SU-DHL-6 (cell line): ENCODE results near the gene NOS3.

ENCODE experiments used
- H2AFZ ChIP-seq: fragments of 200-600 bp; sonication (generic); 2 replicates; pipeline ENCODE4 v1.6.1; 2014; ENCODE audit warnings: low read depth, mild to moderate bottlenecking, moderate library complexity, mixed read lengths, antibody characterized with exemption, low read length; ENCODE audit not compliant: severe bottlenecking
- H3F3A ChIP-seq: fragments of 200-600 bp; shearing (Covaris generic); 2 replicates; pipeline ENCODE4 v1.6.0; 2016; ENCODE audit warnings: antibody characterized with exemption, mild to moderate bottlenecking; ENCODE audit not compliant: insufficient read depth
- H3K27ac ChIP-seq: fragments of 200-600 bp; sonication (generic); 2 replicates; pipeline ENCODE4 v1.5.1; 2016; ENCODE audit warnings: low read depth, mild to moderate bottlenecking, low read length, moderate library complexity, mixed read lengths
- H3K27me3 ChIP-seq: fragments of 200-600 bp; sonication (generic), shearing (Covaris generic); 2 replicates; pipeline ENCODE4 v1.6.0; 2014; ENCODE audit warnings: mild to moderate bottlenecking, low read length
- H3K36me3 ChIP-seq: fragments of 200-600 bp; sonication (generic); 2 replicates; pipeline ENCODE4 v1.6.1; 2014; ENCODE audit warnings: mild to moderate bottlenecking, low read length, mixed read lengths
- H3K4me2 ChIP-seq: fragments of 300-600, 200-600 bp; shearing (Covaris generic), sonication (generic); 2 replicates; pipeline ENCODE4 v1.6.0; 2014; ENCODE audit warnings: low read length, low read depth, mild to moderate bottlenecking; ENCODE audit not compliant: poor library complexity, severe bottlenecking
- H3K4me3 ChIP-seq: fragments of 200-600 bp; sonication (generic); 2 replicates; pipeline ENCODE4 v1.5.1; 2014; ENCODE audit warnings: antibody characterized with exemption, low read length, mild to moderate bottlenecking, mixed read lengths; ENCODE audit not compliant: insufficient read depth, poor library complexity, severe bottlenecking
- H3K79me2 ChIP-seq: fragments of 200-600 bp; sonication (generic); 2 replicates; pipeline ENCODE4 v1.6.1; 2014; ENCODE audit warnings: mild to moderate bottlenecking, low read length, moderate library complexity; ENCODE audit not compliant: insufficient read depth
- H3K9ac ChIP-seq: fragments of 200-600 bp; sonication (generic); 2 replicates; pipeline ENCODE4 v1.7.0; 2014; ENCODE audit warnings: mild to moderate bottlenecking, low read length
- H3K9me2 ChIP-seq: fragments of 200-600 bp; sonication (generic); replicated peaks from 2 replicates; pipeline ENCODE4 v1.6.1; 2014; ENCODE audit warnings: low read length; ENCODE audit not compliant: insufficient read depth
- H3K9me3 ChIP-seq: fragments of 200-600 bp; sonication (generic); 2 replicates; pipeline ENCODE4 v1.6.1; 2014; ENCODE audit warnings: low read length, mixed read lengths; ENCODE audit not compliant: insufficient read depth
- H4K20me1 ChIP-seq: fragments of 200-600 bp; sonication (generic); 2 replicates; pipeline ENCODE4 v1.6.1; 2014; ENCODE audit warnings: low read depth, mild to moderate bottlenecking, antibody characterized with exemption, low read length, moderate library complexity, mixed read lengths
- EZH2phosphoT487 ChIP-seq: fragments of 200-600 bp; sonication (generic), shearing (Covaris generic); conservative IDR thresholded peaks from 2 replicates; pipeline ENCODE4 v1.6.1; 2018; ENCODE audit warnings: mild to moderate bottlenecking, antibody characterized with exemption, low read length, moderate library complexity, mixed read lengths
- TF ChIP-seq, protein P1 (sequence below): fragments of 200-600 bp; sonication (generic); IDR thresholded peaks from one replicate; pipeline ENCODE4 v1.5.1; 2017; ENCODE audit warnings: antibody characterized with exemption, mild to moderate bottlenecking, low read length, moderate library complexity; ENCODE audit not compliant: insufficient read depth, poor library complexity, severe bottlenecking

The NOS3 gene

DNA sequence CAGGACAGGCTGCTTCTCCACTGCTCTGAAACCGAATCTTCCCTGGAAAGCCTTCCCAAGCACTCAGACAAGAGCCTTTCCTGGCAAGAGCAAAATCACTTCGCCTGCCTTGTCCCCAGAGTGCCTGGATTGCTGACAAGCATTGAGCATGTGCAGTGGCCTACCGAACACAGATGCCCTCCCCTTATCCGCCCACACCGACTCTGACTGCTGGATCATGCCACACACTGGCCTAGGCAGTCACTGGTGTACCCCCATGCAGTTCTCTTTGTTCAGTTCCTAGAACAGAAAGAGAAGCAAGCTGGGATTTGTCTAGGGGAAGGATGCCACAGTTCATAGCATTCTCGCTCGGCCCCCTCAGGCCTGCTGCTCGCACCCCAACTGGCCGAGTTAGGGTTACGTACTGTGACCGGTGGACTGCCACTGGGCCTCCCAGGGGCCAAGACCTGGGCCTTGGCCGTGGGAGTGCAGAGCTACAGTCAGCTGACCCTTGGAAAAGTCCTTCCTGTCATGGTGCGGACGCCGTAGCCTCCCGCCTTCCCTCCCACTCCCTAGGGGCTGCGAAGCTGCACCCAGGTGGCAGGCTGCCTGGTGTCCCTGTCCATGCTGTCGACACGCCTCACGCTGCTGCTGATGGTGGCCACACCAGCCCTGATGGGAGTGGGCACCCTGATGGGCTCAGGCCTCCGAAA, 44.4 kb downstream of the NOS3 start:
- no peak overlapping the region for H3K9ac ChIP-seq
- no peaks in the 10 kb centered on the region for H3K79me2 ChIP-seq
- H3K27ac ChIP-seq, result no peak overlapping the region
- no peaks in the 10 kb centered on the region for H3K9me3 ChIP-seq
- no peak for TF ChIP-seq EZH2phosphoT487
- TF ChIP-seq, protein P1, sequence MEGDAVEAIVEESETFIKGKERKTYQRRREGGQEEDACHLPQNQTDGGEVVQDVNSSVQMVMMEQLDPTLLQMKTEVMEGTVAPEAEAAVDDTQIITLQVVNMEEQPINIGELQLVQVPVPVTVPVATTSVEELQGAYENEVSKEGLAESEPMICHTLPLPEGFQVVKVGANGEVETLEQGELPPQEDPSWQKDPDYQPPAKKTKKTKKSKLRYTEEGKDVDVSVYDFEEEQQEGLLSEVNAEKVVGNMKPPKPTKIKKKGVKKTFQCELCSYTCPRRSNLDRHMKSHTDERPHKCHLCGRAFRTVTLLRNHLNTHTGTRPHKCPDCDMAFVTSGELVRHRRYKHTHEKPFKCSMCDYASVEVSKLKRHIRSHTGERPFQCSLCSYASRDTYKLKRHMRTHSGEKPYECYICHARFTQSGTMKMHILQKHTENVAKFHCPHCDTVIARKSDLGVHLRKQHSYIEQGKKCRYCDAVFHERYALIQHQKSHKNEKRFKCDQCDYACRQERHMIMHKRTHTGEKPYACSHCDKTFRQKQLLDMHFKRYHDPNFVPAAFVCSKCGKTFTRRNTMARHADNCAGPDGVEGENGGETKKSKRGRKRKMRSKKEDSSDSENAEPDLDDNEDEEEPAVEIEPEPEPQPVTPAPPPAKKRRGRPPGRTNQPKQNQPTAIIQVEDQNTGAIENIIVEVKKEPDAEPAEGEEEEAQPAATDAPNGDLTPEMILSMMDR, result no peak
- H4K20me1 ChIP-seq, result no peaks in the 10 kb centered on the region
- H3F3A ChIP-seq, result no peaks in the 10 kb centered on the region
- no peak overlapping the region for H3K4me2 ChIP-seq
- H3K4me3 ChIP-seq, result no peak overlapping the region
- no peaks in the 10 kb centered on the region for H3K36me3 ChIP-seq
- H2AFZ ChIP-seq, result no peak overlapping the region
- no peaks in the 10 kb centered on the region for H3K27me3 ChIP-seq
- H3K9me2 ChIP-seq, result no peaks in the 10 kb centered on the region

GRCh38 chr7:151035902-151036301, 45.1 kb downstream of the NOS3 start:
- H3K36me3 ChIP-seq, result no peaks in the 10 kb centered on the region
- TF ChIP-seq, protein P1, result no peak
- TF ChIP-seq EZH2phosphoT487, result no peak
- H3K27me3 ChIP-seq, result no peaks in the 10 kb centered on the region
- no peak overlapping the region for H2AFZ ChIP-seq
- H3F3A ChIP-seq, result no peaks in the 10 kb centered on the region
- no peak overlapping the region for H3K27ac ChIP-seq
- no peaks in the 10 kb centered on the region for H3K9me2 ChIP-seq
- H3K9me3 ChIP-seq, result no peaks in the 10 kb centered on the region
- no peak overlapping the region for H3K4me3 ChIP-seq
- no peak overlapping the region for H3K4me2 ChIP-seq
- no peak overlapping the region for H3K9ac ChIP-seq
- H4K20me1 ChIP-seq, result no peaks in the 10 kb centered on the region
- no peaks in the 10 kb centered on the region for H3K79me2 ChIP-seq

GRCh38 chr7:151038951-151039849, 48.4 kb downstream of the NOS3 start:
- Histone ChIP-seq H3K27me3 (no peaks in the 10 kb centered on the region), H3K9me3 (no peaks in the 10 kb centered on the region), H4K20me1 (no peaks in the 10 kb centered on the region), H3K9ac (no peak overlapping the region), H3K9me2 (no peaks in the 10 kb centered on the region), H3K36me3 (no peaks in the 10 kb centered on the region), H3K27ac (no peak overlapping the region), H3K4me2 (no peak overlapping the region), H2AFZ (no peak overlapping the region), H3F3A (no peaks in the 10 kb centered on the region), H3K4me3 (no peak overlapping the region), H3K79me2 (no peaks in the 10 kb centered on the region)
- TF ChIP-seq, protein P1, result no peak
- TF ChIP-seq EZH2phosphoT487, result no peak
